H1 (cell line): ENCODE data around the gene FMNL1. TPM values are rescaled to one million over a fixed set of nuclear protein-coding genes. Genes with fewer than 3 reads are reported as not detected.

Experiments
- CHD7 ChIP-seq: fragments of 300-600 bp; sonication (generic); IDR thresholded peaks from 2 replicates; pipeline ENCODE4 v1.7.1; 2012; ENCODE audit warnings: low read length, moderate library complexity, mild to moderate bottlenecking, inconsistent platforms; ENCODE audit not compliant: insufficient replicate concordance
- HDAC2 ChIP-seq, 2 experiments: fragments of 300-600 bp in 1 of 2; sonication (generic) in 1 of 2; IDR thresholded peaks; 2 replicates each; pipeline ENCODE4 v1.6.1; 2011 to 2012; ENCODE audit warnings: low read depth in 2 of 2, low read length in 2 of 2, mild to moderate bottlenecking in 2 of 2, moderate library complexity in 2 of 2, borderline replicate concordance in 1 of 2, inconsistent platforms in 1 of 2
- NRF1 ChIP-seq: IDR thresholded peaks from 2 replicates; pipeline ENCODE4 v1.6.1; 2011; ENCODE audit warnings: mild to moderate bottlenecking, low read depth, low read length, improper control_type of control experiment
- polyA plus RNA-seq, 7 experiments: library from polyadenylated mRNA; depleted of rRNA in 3 of 7; stranded (reverse) in 5 of 7; unstranded in 2 of 7; fragments of >200 nt in 5 of 7; fragments of 200-250 nt in 2 of 7; gene quantifications; 1 replicate in 5 of 7; 2 replicates in 1 of 7; 4 replicates in 1 of 7; pipeline versions ENCODE4 v1.2.1 to v1.2.3, GENCODE V29; 2011 to 2013; ENCODE audit warnings: missing spikeins in 2 of 7, mixed read lengths in 2 of 7
- total RNA-seq: library from RNA; stranded (reverse); fragmentation: NEBNext Ultra II Directional; extraction: Animal tissue kit (Norgen Biotek cat#: 25700); gene quantifications from 2 replicates; pipeline ENCODE4 v1.2.1, GENCODE V29; 2021

FMNL1 gene
- total and polyA plus RNA-seq, 2 of the 8 experiments (the other 6 are each of a cell fraction or from before 2014, with no cell fraction given), result 2.5 to 8.6 TPM

DNA sequence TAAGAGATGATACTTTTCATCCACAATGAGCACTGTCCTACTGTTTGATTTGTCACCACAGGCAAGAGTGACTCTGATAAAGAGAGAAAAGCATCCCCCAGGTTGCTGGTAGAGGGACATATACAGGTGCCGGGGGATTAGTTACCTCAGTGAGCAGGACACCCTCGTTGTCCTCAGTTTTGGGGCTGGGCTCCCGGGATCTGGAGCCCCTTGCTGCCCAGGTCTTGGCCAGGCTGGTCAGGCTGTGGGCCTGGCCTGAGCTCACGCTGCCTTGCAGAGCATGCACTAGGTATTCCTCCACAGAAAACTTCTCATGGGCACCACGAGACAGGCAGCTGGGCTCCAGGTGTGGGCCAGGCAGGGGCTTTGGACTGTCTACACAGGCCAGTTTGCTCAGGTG is 64.6 kb downstream of the FMNL1 start (continued):
- TF ChIP-seq HDAC2 (IDR thresholded peaks at IDR 0.05; ENCODE audit: borderline replicate concordance in 1 of 2, low read depth in 2 of 2, low read length in 2 of 2), result no peak
- TF ChIP-seq NRF1, result no peak
- no peak for TF ChIP-seq CHD7
